ENCODE measurements around the gene EVC.

GRCh38 chr4:5700459-5700858 is 10.5 kb upstream of the EVC start:
- TF ChIP-seq CTCF (conservative IDR thresholded peaks at IDR 0.05 in 1 of 2, IDR thresholded peaks at IDR 0.05 in 1 of 2; ENCODE audit: low read depth in 1 of 2, low read length in 2 of 2), result no peak
- TF ChIP-seq EZH2 (IDR thresholded peaks at IDR 0.05; ENCODE audit: low read length, missing control alignments), result no peak

All from fibroblast of lung (primary cell).